Osteoblast (primary cell): ENCODE results near the gene ADAMTS17. TPM values are rescaled to one million over a fixed set of nuclear protein-coding genes. Genes with fewer than 3 reads are reported as not detected.

ENCODE experiments used
- DNase-seq: peaks from one replicate; pipeline ENCODE4 v3.0.0; 2011; ENCODE audit warnings: low spot score, mixed read lengths; ENCODE audit not compliant: insufficient read length; ENCODE audit errors: missing footprints
- H2AFZ ChIP-seq: 2 replicates; pipeline ENCODE4 v1.6.0; 2011; ENCODE audit warnings: mild to moderate bottlenecking, low read length
- H3K27ac ChIP-seq: 2 replicates; pipeline ENCODE4 v1.5.1; 2011; ENCODE audit warnings: mild to moderate bottlenecking, low read depth, low read length, moderate library complexity
- H3K27me3 ChIP-seq: 2 replicates; pipeline ENCODE4 v1.6.0; 2012; ENCODE audit warnings: mild to moderate bottlenecking, control low read depth, inconsistent platforms, low read length, moderate library complexity; ENCODE audit not compliant: insufficient read depth
- H3K36me3 ChIP-seq: 2 replicates; pipeline ENCODE4 v1.5.1; 2011; ENCODE audit warnings: mild to moderate bottlenecking, low read length, control low read depth, moderate library complexity; ENCODE audit not compliant: insufficient read depth
- H3K4me1 ChIP-seq: 2 replicates; pipeline ENCODE4 v1.5.1; 2011; ENCODE audit warnings: mild to moderate bottlenecking, low read length, control low read depth, moderate library complexity; ENCODE audit not compliant: insufficient read depth
- H3K4me2 ChIP-seq: 2 replicates; pipeline ENCODE4 v1.6.0; 2011; ENCODE audit warnings: mild to moderate bottlenecking, low read length; ENCODE audit not compliant: insufficient read depth
- H3K4me3 ChIP-seq: fragments of 200-600 bp; sonication (generic); 3 replicates; pipeline ENCODE4 v1.5.1; 2012; ENCODE audit warnings: mild to moderate bottlenecking, low read length, inconsistent platforms; ENCODE audit not compliant: insufficient read depth
- H3K79me2 ChIP-seq: 2 replicates; pipeline ENCODE4 v1.6.0; 2012; ENCODE audit warnings: mild to moderate bottlenecking, low read length, control low read depth, inconsistent platforms; ENCODE audit not compliant: insufficient read depth
- H3K9me3 ChIP-seq: 2 replicates; pipeline ENCODE4 v1.5.1; 2011; ENCODE audit warnings: low read depth, low read length, control low read depth
- H4K20me1 ChIP-seq: 2 replicates; pipeline ENCODE4 v1.6.0; 2012; ENCODE audit warnings: mild to moderate bottlenecking, low read length, control low read depth; ENCODE audit not compliant: insufficient read depth
- CTCF ChIP-seq: IDR thresholded peaks from 2 replicates; pipeline ENCODE4 v1.5.1; 2011; ENCODE audit warnings: mild to moderate bottlenecking, low read depth, low read length, moderate library complexity; ENCODE audit errors: extremely low read depth
- total RNA-seq: library from RNA; depleted of rRNA; stranded (reverse); fragments of >200 nt; gene quantifications from 2 replicates; pipeline ENCODE4 v1.2.3, GENCODE V29; 2012

Gene ADAMTS17
- total RNA-seq, 1 donor: under 0.01 TPM

DNA sequence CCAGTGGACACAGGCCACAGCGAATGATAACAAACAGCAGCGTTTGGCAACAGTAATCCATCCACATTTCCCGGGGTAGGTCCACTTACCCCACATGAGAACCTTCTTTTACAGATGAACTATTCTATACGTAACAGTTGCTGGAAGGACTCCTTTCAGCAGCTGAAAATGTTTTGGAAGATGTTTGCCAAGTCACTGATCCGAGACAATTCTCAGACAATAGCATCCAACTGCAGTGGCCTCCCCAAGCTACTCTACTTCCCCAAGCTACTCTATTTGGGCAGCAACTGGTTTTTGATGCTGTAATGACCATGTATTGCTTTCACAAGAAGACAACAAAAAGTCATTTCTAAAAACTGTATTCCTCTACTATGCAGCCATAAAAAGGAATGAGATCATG is 87.5 kb downstream of the ADAMTS17 start:
- no peaks in the 10 kb centered on the region for H3K27me3 ChIP-seq
- H3K27ac ChIP-seq: no peak overlapping the region
- TF ChIP-seq CTCF: no peak
- H4K20me1 ChIP-seq: no peaks in the 10 kb centered on the region
- no peaks in the 10 kb centered on the region for H3K4me1 ChIP-seq
- no peaks in the 10 kb centered on the region for H3K36me3 ChIP-seq
- H3K4me3 ChIP-seq: no peak overlapping the region
- H3K4me2 ChIP-seq: no peak overlapping the region
- H2AFZ ChIP-seq: no peak overlapping the region
- H3K79me2 ChIP-seq: no peaks in the 10 kb centered on the region
- H3K9me3 ChIP-seq: no peaks in the 10 kb centered on the region
- DNase-seq: no peak

- Histone ChIP-seq H3K4me1 (no peaks in the 10 kb centered on the region), H3K27ac (no peak overlapping the region), H4K20me1 (no peaks in the 10 kb centered on the region), H3K9me3 (no peaks in the 10 kb centered on the region), H2AFZ (no peak overlapping the region), H3K27me3 (no peaks in the 10 kb centered on the region), H3K79me2 (no peaks in the 10 kb centered on the region), H3K36me3 (no peaks in the 10 kb centered on the region), H3K4me3 (no peak overlapping the region), H3K4me2 (no peak overlapping the region)
- DNase-seq: no peak
- no peak for TF ChIP-seq CTCF
Observed at GRCh38 chr15:100253640-100254039, 88.1 kb downstream of the ADAMTS17 start.

GRCh38 chr15:100252779-100253417 is 88.9 kb downstream of the ADAMTS17 start:
- no peak for DNase-seq
- Histone ChIP-seq H3K4me3 (no peak overlapping the region), H3K4me2 (no peak overlapping the region), H2AFZ (no peak overlapping the region), H3K4me1 (no peaks in the 10 kb centered on the region), H3K27ac (no peak overlapping the region), H3K27me3 (no peaks in the 10 kb centered on the region), H4K20me1 (no peaks in the 10 kb centered on the region), H3K79me2 (no peaks in the 10 kb centered on the region), H3K36me3 (no peaks in the 10 kb centered on the region), H3K9me3 (no peaks in the 10 kb centered on the region)
- no peak for TF ChIP-seq CTCF

- TF ChIP-seq CTCF: no peak
- no peaks in the 10 kb centered on the region for H3K9me3 ChIP-seq
Observed at GRCh38 chr15:100252359-100252758, 89.4 kb downstream of the ADAMTS17 start.

More at GRCh38 chr15:100252359-100252758, 89.4 kb downstream of the ADAMTS17 start:
- no peaks in the 10 kb centered on the region for H3K36me3 ChIP-seq
- no peak overlapping the region for H3K27ac ChIP-seq
- no peak for DNase-seq
- no peaks in the 10 kb centered on the region for H3K79me2 ChIP-seq
- H4K20me1 ChIP-seq: no peaks in the 10 kb centered on the region
- no peak overlapping the region for H2AFZ ChIP-seq
- no peaks in the 10 kb centered on the region for H3K4me1 ChIP-seq
- H3K4me2 ChIP-seq: no peak overlapping the region
- H3K4me3 ChIP-seq: no peak overlapping the region
- H3K27me3 ChIP-seq: no peaks in the 10 kb centered on the region
